SW480 (cell line): ENCODE measurements around the gene ZNF550.
"Not testable (repeated sequence)": the region's sequence is repeated elsewhere in the genome, so short reads cannot be mapped to it uniquely, and the experiment has no call there.

Source experiments
- DNase-seq: peaks from one replicate; pipeline ENCODE4 v3.0.0-alpha.2; 2016; ENCODE audit warnings: low spot score

ZNF550 gene

DNA sequence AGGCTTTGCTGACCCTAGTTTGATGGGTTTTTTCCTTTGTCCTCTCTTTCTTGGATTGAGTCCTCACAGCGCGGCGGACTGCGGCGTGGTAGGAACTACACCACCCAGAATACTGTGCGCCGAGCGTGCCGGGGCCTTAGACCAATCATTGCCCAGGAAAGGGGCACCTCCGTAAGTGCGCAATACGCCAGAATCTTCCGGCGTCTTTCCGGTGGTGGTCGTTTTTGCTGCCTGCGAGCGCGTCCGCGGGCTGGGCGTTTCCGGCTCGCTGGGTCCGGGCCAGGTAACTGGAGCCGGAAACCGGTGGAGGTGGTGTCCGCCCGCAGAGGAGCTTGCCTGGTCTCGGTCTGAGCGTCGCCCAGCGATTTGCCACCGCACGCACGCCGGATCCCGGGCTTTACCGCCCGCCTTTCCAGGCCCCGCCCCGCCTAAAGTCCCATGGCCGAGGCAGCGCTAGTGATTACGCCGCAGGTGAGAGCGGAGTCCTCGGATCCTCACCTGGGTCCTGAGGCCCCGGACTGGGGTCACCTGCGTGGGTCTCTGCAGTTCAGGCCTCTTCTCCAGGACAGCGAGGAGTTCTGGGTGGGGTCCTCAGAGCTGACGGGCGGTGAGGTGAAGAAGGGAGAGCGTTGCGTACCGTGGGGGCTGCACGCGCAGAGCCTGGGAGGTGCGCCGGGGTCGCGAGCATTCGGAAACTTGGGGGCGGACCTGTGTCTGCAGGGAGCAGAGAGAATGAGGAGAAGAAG is 32.4 kb downstream of the ZNF550 start, which contains the start of gene ZNF549:
Gene ZNF549, plus strand, starts transcription at position 221 of the 746 bp plus-strand sequence. Its CDS starts 218 bp downstream, at position 439.
- peak; percentile 44 for DNase-seq

DNA sequence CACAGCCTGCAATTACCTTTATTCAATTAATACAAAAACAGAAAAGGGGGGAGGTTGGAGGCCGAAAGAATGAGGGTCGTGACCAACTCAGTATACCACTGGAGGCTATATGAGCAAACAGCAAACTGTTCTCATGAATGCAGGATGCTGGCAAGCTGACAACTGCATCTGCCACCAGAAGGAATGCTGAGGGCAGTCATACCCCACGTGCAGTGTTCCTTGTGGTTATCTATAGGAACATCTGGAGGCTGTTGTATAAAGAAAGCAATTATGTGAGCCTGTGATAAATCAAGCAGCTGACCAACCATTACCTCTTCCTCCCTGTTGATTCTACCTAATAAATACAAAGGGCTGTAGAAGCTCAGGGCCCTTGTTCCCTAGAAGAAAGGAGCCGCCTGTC is 41.6 kb downstream of the ZNF550 start:
- not testable (repeated sequence) for DNase-seq

DNA sequence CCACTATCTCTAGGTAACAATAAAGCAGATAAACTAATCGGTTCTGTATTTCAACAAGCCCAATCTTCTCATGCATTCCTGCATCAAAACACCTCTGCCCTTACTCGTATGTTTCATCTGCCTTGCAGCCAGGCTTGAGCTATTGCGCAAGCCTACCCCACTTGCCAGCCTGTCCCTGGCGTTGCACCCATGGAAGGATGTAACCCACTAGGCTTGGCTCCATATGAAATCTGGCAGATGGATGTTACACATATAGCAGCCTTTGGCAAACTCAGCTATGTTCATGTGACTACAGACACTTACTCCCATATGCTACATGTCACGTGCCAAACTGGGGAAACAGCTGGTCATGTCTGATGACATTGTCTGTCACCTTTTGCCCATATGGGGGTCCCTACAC is 44.4 kb downstream of the ZNF550 start:
- no peak for DNase-seq

DNA sequence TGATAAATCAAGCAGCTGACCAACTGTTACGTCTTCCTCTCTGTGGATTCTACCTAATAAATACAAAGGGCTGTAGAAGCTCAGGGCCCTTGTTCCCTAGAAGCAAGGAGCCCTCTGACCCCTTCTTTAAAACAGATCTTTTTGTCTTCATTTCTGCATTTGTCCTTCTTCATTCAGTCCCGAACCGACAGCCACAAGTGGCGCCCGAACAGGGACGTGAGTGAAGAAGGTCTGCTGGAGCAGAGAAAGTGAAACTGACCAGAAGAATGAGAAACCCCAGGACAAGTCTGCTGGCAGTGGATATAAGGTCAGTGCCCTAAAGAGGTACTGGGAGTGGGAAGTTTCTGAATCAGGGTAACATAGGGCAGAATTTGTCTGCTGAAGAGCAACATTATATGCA is 46.8 kb downstream of the ZNF550 start:
- no peak for DNase-seq

DNA sequence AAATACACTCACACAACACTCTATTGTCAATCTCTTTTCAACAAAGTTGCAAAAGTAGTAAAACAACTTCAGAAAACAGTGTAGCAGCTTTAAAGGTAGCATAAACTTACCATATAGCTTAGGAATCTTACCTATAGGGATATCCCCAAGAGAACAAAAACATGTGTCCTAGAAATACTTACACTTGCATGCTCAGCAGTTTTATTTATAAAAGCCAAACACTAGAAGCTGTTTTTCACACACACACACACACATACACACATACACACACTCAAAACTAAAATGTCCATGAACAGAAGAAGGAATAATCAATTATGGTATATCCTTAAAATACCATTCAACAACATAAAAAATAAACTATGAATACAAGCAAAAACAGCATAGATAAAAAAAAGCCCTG is 48.2 kb downstream of the ZNF550 start:
- no peak for DNase-seq

DNA sequence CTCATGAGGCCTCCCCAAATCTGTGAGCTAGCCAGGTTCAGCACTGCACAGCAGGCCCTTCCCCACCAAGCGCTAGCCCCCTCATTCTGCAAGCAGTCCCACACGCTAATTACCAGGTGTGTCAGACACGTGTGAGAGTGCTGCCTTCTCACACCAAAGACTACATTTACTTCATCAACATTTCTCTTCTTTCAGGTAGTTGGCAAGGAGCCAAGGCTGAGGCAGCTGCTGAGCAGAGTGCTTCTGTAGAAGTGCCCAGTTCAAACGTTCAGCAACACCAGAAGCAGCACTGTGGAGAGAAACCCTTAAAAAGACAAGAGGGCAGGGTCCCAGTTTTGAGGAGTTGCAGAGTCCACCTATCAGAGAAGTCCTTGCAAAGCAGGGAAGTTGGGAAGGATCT is 53.5 kb downstream of the ZNF550 start:
- DNase-seq: no peak

DNA sequence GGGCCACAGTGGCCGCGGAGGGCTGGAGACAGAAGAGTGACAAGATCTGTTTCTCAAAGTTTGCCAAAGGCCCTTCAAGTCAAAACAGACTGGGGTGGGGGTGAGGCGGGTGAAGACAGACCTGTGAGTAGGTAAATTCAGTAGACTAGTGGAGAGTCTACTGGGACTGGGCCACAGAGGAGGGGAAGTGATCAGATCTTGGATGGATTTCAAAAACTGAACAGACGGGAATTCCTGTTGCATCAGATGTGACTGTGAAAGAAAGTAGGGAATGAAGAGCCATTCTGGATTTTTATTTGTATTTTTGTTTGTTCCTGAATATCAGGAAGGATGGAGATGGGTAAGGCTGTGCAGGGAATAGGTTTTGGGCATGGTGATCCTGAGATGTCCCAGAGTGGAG is 59.3 kb downstream of the ZNF550 start:
- DNase-seq: not testable (repeated sequence)

DNA sequence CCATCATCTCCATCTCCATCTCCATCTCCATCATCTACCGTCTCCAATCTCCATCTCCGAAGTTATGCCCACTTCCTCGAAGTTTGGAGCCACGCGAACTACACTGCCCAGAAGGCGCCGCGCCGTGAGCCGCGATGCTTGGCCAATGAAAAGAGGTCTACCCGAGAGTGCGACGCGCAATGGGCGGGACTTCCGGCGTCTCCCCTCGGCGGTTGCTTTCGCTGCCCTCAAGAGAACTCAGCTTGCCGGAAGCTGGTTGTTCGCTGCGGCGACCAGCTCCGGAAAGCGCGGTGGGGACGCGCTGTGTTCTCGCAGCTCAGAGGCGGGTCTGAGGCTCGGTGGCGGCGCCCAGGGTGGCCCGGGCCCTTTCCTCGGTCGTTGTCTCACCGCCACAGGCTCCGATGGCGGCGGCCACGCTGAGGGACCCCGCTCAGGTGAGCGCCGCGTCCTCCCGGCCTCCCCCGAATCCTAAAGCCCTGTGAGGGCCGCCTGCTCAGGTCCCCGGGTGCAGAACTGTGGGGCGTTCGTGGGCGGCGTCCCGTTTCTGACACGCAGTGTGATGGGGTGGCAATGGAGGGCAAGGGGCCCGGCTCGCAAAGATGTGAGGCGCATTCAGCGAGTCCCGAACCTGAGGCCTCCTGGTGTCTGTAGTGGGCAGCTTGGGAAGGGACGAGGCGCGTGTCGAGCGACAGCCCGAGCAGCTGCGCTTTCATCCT is 59.8 kb downstream of the ZNF550 start, which contains the start of gene ZNF773:
Gene ZNF773, plus strand, starts transcription at position 259 of the 716 bp plus-strand sequence. Its CDS starts 143 bp downstream, at position 402.
- DNase-seq: not testable (repeated sequence)

DNA sequence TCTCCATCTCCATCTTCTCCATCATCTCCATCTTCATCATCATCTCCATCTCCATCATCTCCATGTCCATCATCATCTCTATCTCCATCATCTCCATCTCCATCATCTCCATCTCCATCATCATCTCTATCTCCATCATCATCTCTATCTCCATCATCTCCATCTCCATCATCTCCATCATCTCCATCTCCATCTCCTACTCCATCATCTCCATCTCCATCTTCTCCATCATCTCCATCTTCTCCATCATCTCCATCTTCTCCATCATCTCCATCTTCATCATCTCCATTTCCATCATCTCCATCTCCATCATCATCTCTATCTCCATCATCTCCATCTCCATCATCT is 60.4 kb downstream of the ZNF550 start:
- not testable (repeated sequence) for DNase-seq

DNA sequence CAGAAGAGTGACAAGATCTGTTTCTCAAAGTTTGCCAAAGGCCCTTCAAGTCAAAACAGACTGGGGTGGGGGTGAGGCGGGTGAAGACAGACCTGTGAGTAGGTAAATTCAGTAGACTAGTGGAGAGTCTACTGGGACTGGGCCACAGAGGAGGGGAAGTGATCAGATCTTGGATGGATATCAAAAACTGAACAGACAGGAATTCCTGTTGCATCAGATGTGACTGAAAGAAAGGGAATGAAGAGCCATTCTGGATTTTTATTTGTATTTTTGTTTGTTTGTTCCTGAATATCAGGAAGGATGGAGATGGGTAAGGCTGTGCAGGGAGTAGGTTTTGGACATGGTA is 71.4 kb downstream of the ZNF550 start:
- not testable (repeated sequence) for DNase-seq

DNA sequence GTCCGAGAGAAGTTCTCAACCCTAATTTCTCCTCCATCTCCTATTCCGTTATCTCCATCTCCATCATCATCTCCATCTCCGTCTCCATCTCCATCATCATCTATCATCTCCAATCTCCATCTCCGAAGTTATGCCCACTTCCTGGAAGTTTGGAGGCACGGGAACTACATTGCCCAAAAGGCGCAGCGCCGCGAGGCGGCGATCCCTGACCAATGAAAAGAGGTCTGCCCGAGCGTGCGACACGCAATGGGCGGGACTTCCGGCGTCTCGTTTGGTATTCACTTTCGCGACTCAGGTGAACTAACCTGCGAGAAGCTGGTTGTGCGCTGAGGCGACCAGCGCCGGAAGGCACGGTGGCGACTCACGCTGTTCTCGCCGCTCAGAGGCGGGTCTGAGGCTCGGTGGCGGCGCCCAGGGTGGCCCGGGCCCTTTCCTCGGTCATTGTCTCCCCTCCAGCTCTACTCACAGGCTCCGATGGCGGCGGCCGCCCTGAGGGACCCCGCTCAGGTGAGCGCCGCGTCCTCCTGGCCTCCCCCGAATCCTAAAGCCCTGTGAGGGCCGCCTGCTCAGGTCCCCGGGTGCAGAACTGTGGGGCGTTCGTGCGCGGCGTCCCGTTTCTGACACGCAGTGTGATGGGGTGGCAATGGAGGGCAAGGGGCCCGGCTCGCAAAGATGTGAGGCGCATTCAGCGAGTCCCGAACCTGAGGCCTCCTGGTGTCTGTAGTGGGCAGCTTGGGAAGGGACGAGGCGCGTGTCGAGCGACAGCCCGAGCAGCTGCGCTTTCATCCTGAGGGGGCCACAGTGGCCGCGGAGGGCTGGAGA is 72.0 kb downstream of the ZNF550 start, which contains the start of gene ZNF419:
Gene ZNF419, plus strand, starts transcription at position 274 of the 822 bp plus-strand sequence. Its CDS starts 201 bp downstream, at position 475.
- DNase-seq: peak; percentile 92
